ENCODE measurements around the gene FAM204A. TPM values are rescaled to one million over a fixed set of nuclear protein-coding genes. Genes with fewer than 3 reads are reported as not detected.

FAM204A gene
- total and polyA plus RNA-seq, 4 donors: 39.4 to 75.0 (median 53.2) TPM

DNA sequence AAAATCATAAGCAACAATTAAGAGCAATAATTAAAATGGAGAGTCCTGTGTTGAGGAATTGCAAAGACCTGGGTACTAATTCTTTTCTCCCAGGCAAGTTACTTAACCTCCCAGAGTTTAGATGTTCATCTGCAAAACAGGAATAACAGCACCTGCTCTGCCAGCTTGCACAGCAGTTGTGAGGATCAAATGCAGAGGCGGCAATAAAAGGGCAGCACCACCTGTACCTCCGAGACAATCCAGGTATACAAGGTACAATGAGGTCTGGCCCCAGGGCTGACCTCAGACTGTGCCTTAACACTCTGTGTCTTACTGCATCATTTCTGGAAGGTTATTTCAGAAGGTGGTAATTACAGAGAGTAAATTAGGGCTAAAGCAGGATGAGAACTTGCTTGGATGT lies 14.5 kb upstream of the FAM204A start:
- Histone ChIP-seq H3K9me3 (ENCODE audit: control insufficient read depth in 4 of 4, insufficient read depth in 3 of 4, low read length in 3 of 4) (no peaks in the 10 kb centered on the region), H3K27me3 (ENCODE audit: control insufficient read depth in 3 of 3, insufficient read depth in 3 of 3, low read length in 2 of 3) (no peaks in the 10 kb centered on the region), H3K4me3 (no peak overlapping the region), H3K36me3 (ENCODE audit: control insufficient read depth in 4 of 4, insufficient read depth in 4 of 4, low read length in 4 of 4) (no peaks in the 10 kb centered on the region), H3K27ac (ENCODE audit: low read depth in 1 of 2, low read length in 1 of 2) (no peak overlapping the region), H3K4me1 (ENCODE audit: control insufficient read depth in 5 of 5, insufficient read depth in 5 of 5, low read length in 5 of 5) (no peaks in the 10 kb centered on the region), H3K9ac (ENCODE audit: insufficient read depth in 1 of 2, low read length in 2 of 2) (no peak overlapping the region)
- ATAC-seq (ENCODE audit: insufficient read depth, low FRiP score) (no peak), DNase-seq (no peak)
- TF ChIP-seq, protein P1, sequence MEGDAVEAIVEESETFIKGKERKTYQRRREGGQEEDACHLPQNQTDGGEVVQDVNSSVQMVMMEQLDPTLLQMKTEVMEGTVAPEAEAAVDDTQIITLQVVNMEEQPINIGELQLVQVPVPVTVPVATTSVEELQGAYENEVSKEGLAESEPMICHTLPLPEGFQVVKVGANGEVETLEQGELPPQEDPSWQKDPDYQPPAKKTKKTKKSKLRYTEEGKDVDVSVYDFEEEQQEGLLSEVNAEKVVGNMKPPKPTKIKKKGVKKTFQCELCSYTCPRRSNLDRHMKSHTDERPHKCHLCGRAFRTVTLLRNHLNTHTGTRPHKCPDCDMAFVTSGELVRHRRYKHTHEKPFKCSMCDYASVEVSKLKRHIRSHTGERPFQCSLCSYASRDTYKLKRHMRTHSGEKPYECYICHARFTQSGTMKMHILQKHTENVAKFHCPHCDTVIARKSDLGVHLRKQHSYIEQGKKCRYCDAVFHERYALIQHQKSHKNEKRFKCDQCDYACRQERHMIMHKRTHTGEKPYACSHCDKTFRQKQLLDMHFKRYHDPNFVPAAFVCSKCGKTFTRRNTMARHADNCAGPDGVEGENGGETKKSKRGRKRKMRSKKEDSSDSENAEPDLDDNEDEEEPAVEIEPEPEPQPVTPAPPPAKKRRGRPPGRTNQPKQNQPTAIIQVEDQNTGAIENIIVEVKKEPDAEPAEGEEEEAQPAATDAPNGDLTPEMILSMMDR (IDR thresholded peaks at IDR 0.05; ENCODE audit: control extremely low read depth, extremely low read depth): no peak
- 91 to 96% methylated on average over 2 of the region's 2 CpGs for WGBS, 2 donors

- Histone ChIP-seq H3K9me3 (ENCODE audit: control insufficient read depth in 4 of 4, insufficient read depth in 3 of 4, low read length in 3 of 4) (no peaks in the 10 kb centered on the region), H3K9ac (ENCODE audit: insufficient read depth in 1 of 2, low read length in 2 of 2) (no peak overlapping the region), H3K27ac (ENCODE audit: low read depth in 1 of 2, low read length in 1 of 2) (no peak overlapping the region), H3K36me3 (ENCODE audit: control insufficient read depth in 4 of 4, insufficient read depth in 4 of 4, low read length in 4 of 4) (no peaks in the 10 kb centered on the region), H3K4me3 (no peak overlapping the region), H3K27me3 (ENCODE audit: control insufficient read depth in 3 of 3, insufficient read depth in 3 of 3, low read length in 2 of 3) (no peaks in the 10 kb centered on the region), H3K4me1 (ENCODE audit: control insufficient read depth in 5 of 5, insufficient read depth in 5 of 5, low read length in 5 of 5) (no peaks in the 10 kb centered on the region)
- DNase-seq (no peak), ATAC-seq (ENCODE audit: insufficient read depth, low FRiP score) (no peak)
- TF ChIP-seq, protein P1 (IDR thresholded peaks at IDR 0.05; ENCODE audit: control extremely low read depth, extremely low read depth): no peak
- WGBS, 2 donors: 80 to 83% methylated on average over 3 of the region's 3 CpGs
Observed at GRCh38 chr10:118355234-118355633, 13.1 kb upstream of the FAM204A start.

- Histone ChIP-seq H3K4me1 (ENCODE audit: control insufficient read depth in 5 of 5, insufficient read depth in 5 of 5, low read length in 5 of 5) (no peaks in the 10 kb centered on the region), H3K9ac (ENCODE audit: insufficient read depth in 1 of 2, low read length in 2 of 2) (no peak overlapping the region), H3K27me3 (ENCODE audit: control insufficient read depth in 3 of 3, insufficient read depth in 3 of 3, low read length in 2 of 3) (no peaks in the 10 kb centered on the region), H3K36me3 (ENCODE audit: control insufficient read depth in 4 of 4, insufficient read depth in 4 of 4, low read length in 4 of 4) (no peaks in the 10 kb centered on the region), H3K4me3 (no peak overlapping the region), H3K9me3 (ENCODE audit: control insufficient read depth in 4 of 4, insufficient read depth in 3 of 4, low read length in 3 of 4) (no peaks in the 10 kb centered on the region), H3K27ac (ENCODE audit: low read depth in 1 of 2, low read length in 1 of 2) (no peak overlapping the region)
- DNase-seq: no peak
- WGBS, 2 donors: 75 to 81% methylated on average over 3 of the region's 3 CpGs
- TF ChIP-seq, protein P1 (IDR thresholded peaks at IDR 0.05; ENCODE audit: control extremely low read depth, extremely low read depth): no peak
- ATAC-seq (ENCODE audit: insufficient read depth, low FRiP score): no peak
Observed at GRCh38 chr10:118349235-118349634, 7.1 kb upstream of the FAM204A start.

- Histone ChIP-seq H3K9ac (ENCODE audit: insufficient read depth in 1 of 2, low read length in 2 of 2) (no peak overlapping the region), H3K9me3 (ENCODE audit: control insufficient read depth in 4 of 4, insufficient read depth in 3 of 4, low read length in 3 of 4) (no peaks in the 10 kb centered on the region), H3K36me3 (ENCODE audit: control insufficient read depth in 4 of 4, insufficient read depth in 4 of 4, low read length in 4 of 4) (peaks cover 0 to 4% (median under 1%) of the 10 kb centered on the region in 4 donors), H3K27ac (ENCODE audit: low read depth in 1 of 2, low read length in 1 of 2) (no peak overlapping the region), H3K4me3 (no peak overlapping the region), H3K27me3 (ENCODE audit: control insufficient read depth in 3 of 3, insufficient read depth in 3 of 3, low read length in 2 of 3) (no peaks in the 10 kb centered on the region), H3K4me1 (ENCODE audit: control insufficient read depth in 5 of 5, insufficient read depth in 5 of 5, low read length in 5 of 5) (peaks cover 0 to 13% (median 4%) of the 10 kb centered on the region in 5 donors)
- 91% methylated on average over 3 of the region's 3 CpGs for WGBS, 2 donors
- no peak for DNase-seq
- no peak for ATAC-seq (ENCODE audit: insufficient read depth, low FRiP score)
- TF ChIP-seq, protein P1 (IDR thresholded peaks at IDR 0.05; ENCODE audit: control extremely low read depth, extremely low read depth): no peak
Observed at GRCh38 chr10:118343549-118343948, 1.4 kb upstream of the FAM204A start.

Data from lung (tissue), 12 donors.